ENCODE measurements around the gene ZDHHC14.

- TF ChIP-seq CTCF (IDR thresholded peaks at IDR 0.05) (no peak), EP300 (IDR thresholded peaks at IDR 0.05) (no peak), POLR2AphosphoS5 (IDR thresholded peaks at IDR 0.05) (no peak), POLR2A (IDR thresholded peaks at IDR 0.05) (no peak)
These were observed 132.1 kb downstream of the ZDHHC14 start for GRCh38 chr6:157513004-157513603.
